ENCODE results near the gene C2CD2.

DNA sequence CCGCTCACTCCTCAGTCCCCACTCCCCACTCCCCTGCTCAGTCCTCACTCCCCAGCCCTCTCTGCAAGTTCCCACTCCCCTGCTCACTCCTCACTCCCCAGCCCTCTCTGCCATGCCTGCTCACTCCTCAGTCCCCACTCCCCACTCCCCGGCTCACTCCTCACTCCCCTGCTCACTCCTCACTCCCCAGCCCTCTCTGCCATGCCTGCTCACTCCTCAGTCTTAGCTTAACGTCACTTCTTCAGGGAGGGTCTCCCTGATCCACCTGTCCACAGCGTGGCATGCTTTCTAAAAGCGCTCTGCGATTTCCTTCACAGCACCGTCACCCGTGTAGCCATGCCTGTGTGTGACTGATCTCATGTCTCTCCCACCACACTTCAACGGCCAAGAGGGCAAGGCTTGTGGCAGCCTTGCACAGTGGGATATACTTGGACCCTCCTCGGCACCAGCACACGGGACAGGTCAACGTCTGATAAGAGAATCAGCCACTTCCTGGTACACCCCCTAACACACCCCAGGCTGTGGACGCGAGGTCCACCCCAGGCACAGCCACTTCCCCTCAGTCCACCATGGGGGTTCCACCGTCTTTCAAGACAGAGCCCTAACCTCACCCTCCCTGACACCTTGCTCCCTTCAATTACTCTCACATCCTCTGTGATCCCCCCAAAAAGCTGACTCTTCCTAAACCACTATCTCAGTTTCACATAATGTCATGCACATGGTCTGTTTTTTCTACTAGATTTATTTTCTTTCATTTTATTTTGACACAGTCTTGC is 88.6 kb downstream of the C2CD2 start:
- TF ChIP-seq CTCF (conservative IDR thresholded peaks at IDR 0.05; ENCODE audit: low read depth, low read length): no peak
- TF ChIP-seq EZH2phosphoT487 (IDR thresholded peaks at IDR 0.05; ENCODE audit: borderline replicate concordance, low read length): no peak

Measured in PC-3 (cell line).